Ishikawa (cell line): ENCODE measurements around the gene GALNT9.

Source experiments
- CEBPB ChIP-seq: IDR thresholded peaks from 2 replicates; pipeline ENCODE4 v1.6.1; 2012
- EGR1 ChIP-seq: IDR thresholded peaks from 2 replicates; pipeline ENCODE4 v1.6.1; 2012
- EP300 ChIP-seq: IDR thresholded peaks from 2 replicates; pipeline ENCODE4 v1.6.1; 2012; ENCODE audit warnings: borderline replicate concordance
- YY1 ChIP-seq: IDR thresholded peaks from 2 replicates; pipeline ENCODE4 v1.6.1; 2012; ENCODE audit warnings: low read depth
- ZBTB7A ChIP-seq: IDR thresholded peaks from 2 replicates; pipeline ENCODE4 v1.6.1; 2012; ENCODE audit warnings: low read depth
- TF ChIP-seq, protein P1 (sequence below): IDR thresholded peaks from 2 replicates; pipeline ENCODE4 v1.6.1; 2012; ENCODE audit warnings: low read depth, mild to moderate bottlenecking
- TF ChIP-seq, protein P2 (sequence below): IDR thresholded peaks from 2 replicates; pipeline ENCODE4 v1.6.1; 2012

DNA sequence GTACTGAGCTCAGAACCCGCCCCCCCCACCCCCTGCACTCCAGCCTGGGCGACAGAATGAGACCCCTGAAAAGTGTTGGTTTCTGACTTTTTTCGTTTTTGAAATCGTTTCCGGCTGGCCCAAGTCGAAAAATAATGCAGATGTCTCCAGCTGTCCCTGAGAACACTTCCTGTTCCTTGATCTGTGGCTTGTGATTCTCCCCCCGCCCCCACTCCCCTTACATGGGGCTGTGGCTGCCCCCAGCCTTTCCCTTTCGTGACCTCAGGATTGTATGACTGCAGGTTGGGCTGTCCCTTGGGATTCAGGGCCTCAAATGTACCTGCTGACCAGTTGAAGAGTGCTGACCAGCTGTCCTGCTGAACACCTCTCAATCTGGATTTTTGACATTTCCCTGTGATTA, 151.1 kb downstream of the GALNT9 start:
- TF ChIP-seq CEBPB, result no peak
- TF ChIP-seq ZBTB7A, result no peak
- TF ChIP-seq YY1, result no peak
- no peak for TF ChIP-seq EP300
- TF ChIP-seq, protein P1, sequence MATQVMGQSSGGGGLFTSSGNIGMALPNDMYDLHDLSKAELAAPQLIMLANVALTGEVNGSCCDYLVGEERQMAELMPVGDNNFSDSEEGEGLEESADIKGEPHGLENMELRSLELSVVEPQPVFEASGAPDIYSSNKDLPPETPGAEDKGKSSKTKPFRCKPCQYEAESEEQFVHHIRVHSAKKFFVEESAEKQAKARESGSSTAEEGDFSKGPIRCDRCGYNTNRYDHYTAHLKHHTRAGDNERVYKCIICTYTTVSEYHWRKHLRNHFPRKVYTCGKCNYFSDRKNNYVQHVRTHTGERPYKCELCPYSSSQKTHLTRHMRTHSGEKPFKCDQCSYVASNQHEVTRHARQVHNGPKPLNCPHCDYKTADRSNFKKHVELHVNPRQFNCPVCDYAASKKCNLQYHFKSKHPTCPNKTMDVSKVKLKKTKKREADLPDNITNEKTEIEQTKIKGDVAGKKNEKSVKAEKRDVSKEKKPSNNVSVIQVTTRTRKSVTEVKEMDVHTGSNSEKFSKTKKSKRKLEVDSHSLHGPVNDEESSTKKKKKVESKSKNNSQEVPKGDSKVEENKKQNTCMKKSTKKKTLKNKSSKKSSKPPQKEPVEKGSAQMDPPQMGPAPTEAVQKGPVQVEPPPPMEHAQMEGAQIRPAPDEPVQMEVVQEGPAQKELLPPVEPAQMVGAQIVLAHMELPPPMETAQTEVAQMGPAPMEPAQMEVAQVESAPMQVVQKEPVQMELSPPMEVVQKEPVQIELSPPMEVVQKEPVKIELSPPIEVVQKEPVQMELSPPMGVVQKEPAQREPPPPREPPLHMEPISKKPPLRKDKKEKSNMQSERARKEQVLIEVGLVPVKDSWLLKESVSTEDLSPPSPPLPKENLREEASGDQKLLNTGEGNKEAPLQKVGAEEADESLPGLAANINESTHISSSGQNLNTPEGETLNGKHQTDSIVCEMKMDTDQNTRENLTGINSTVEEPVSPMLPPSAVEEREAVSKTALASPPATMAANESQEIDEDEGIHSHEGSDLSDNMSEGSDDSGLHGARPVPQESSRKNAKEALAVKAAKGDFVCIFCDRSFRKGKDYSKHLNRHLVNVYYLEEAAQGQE, result peak; percentile 13; the same call in 1 of the 2 replicates
- TF ChIP-seq, protein P2, sequence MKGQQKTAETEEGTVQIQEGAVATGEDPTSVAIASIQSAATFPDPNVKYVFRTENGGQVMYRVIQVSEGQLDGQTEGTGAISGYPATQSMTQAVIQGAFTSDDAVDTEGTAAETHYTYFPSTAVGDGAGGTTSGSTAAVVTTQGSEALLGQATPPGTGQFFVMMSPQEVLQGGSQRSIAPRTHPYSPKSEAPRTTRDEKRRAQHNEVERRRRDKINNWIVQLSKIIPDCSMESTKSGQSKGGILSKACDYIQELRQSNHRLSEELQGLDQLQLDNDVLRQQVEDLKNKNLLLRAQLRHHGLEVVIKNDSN, result no peak
- TF ChIP-seq EGR1, result no peak
